ENCODE measurements around the gene MLLT10. TPM values are rescaled to one million over a fixed set of nuclear protein-coding genes. Genes with fewer than 3 reads are reported as not detected.

The MLLT10 gene
- total RNA-seq, 1 donor from 2014 or later, result 46.8 TPM

DNA sequence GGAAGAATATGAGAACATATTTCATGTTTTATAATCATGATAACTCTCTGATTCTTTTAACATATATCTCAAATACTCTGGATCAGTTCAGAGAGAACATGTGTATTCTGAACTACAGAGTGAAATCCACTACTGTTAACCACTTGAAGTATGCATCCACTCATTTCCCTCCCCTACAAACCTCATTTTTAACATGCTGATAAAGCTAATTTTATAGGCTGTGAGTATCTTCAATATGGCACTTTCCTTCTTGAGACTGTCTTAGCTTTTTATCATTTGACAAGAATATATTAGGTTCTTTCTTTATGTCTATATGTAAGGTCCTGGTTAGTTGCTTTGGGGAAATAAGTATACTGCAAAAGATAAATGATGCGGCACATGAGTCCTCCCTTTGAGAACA lies 154.8 kb downstream of the MLLT10 start:
- Mint-ChIP-seq H3K9me3 (no peaks in the 10 kb centered on the region), H3K4me1 (ENCODE audit: unreplicated experiment) (peaks cover 7% of the 10 kb centered on the region), H3K36me3 (peaks cover 28% of the 10 kb centered on the region), H3K27ac (no peak overlapping the region), H3K4me3 (no peak overlapping the region), H3K27me3 (no peaks in the 10 kb centered on the region)
- no peak for DNase-seq (ENCODE audit: extremely low spot score, unreplicated experiment)
- TF ChIP-seq, protein P1, sequence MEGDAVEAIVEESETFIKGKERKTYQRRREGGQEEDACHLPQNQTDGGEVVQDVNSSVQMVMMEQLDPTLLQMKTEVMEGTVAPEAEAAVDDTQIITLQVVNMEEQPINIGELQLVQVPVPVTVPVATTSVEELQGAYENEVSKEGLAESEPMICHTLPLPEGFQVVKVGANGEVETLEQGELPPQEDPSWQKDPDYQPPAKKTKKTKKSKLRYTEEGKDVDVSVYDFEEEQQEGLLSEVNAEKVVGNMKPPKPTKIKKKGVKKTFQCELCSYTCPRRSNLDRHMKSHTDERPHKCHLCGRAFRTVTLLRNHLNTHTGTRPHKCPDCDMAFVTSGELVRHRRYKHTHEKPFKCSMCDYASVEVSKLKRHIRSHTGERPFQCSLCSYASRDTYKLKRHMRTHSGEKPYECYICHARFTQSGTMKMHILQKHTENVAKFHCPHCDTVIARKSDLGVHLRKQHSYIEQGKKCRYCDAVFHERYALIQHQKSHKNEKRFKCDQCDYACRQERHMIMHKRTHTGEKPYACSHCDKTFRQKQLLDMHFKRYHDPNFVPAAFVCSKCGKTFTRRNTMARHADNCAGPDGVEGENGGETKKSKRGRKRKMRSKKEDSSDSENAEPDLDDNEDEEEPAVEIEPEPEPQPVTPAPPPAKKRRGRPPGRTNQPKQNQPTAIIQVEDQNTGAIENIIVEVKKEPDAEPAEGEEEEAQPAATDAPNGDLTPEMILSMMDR (conservative IDR thresholded peaks at IDR 0.05), result no peak

DNA sequence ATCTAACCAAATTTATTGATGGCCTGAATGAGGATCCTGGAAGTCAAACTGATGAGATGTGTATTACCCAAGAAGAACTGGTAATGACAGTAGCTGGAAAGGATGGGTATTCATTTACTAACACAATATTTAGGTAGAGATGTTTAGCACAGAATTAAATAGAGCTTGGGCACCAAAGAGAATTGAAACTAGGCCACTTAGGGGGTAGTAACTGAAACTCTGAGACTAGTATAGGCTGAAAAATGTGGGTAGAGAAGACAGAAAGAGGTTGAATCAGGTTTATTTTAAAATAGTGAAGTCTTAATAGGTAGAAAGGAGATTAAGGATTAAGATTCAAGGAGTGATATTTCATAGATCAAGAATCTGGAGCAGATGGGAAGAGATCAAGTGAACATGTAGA lies 155.8 kb downstream of the MLLT10 start:
- DNase-seq (ENCODE audit: extremely low spot score, unreplicated experiment), result no peak
- Mint-ChIP-seq H3K27me3 (no peaks in the 10 kb centered on the region), H3K4me3 (no peak overlapping the region), H3K27ac (no peak overlapping the region), H3K36me3 (peaks cover 18% of the 10 kb centered on the region), H3K4me1 (ENCODE audit: unreplicated experiment) (peaks cover 7% of the 10 kb centered on the region), H3K9me3 (no peaks in the 10 kb centered on the region)
- TF ChIP-seq, protein P1 (conservative IDR thresholded peaks at IDR 0.05), result no peak

DNA sequence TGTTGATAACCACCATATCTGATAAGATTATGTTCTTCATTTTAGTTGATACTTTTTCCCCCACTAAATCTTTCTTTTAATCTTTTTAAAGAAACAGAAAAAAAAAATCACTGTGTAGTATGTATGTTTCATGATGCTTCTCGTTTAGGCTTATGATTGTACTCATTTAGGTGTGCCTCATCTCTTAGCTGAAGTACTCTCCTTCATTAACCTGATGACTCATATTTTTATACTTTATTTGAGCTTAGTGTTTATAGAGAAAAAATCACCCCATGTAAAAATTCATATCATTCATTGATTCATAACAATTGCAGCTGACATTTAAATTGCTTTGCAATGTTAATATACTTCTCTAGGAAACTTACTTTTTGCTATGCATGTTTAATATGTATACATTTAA lies 158.9 kb downstream of the MLLT10 start:
- peaks cover 7% of the 10 kb centered on the region for H3K4me1 Mint-ChIP-seq (ENCODE audit: unreplicated experiment)
- no peak for DNase-seq (ENCODE audit: extremely low spot score, unreplicated experiment)
- no peaks in the 10 kb centered on the region for H3K27me3 Mint-ChIP-seq
- H3K27ac Mint-ChIP-seq, result no peak overlapping the region
- H3K36me3 Mint-ChIP-seq, result peaks cover 17% of the 10 kb centered on the region
- peaks cover under 1% of the 10 kb centered on the region for H3K9me3 Mint-ChIP-seq
- TF ChIP-seq, protein P1 (conservative IDR thresholded peaks at IDR 0.05), result no peak
- no peak overlapping the region for H3K4me3 Mint-ChIP-seq

DNA sequence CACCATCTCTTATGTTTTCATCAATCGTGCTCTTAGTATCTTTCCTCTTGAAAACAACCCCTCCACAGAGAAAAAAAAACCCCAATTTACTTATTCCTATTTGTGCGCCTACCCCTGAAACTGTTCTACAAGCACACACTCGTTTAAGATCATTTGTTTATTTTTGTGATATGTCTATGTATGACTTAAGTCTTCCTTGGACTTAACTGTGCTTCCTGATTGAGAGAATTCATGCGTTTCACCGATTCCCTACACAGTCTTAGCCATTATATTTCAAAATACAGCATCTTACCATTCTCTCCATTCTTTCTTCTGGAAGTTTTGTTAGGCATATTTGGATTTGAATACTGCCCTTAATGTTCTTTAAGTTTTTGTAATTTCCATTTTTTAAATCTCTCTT lies 159.4 kb downstream of the MLLT10 start:
- TF ChIP-seq, protein P1 (conservative IDR thresholded peaks at IDR 0.05), result no peak
- Mint-ChIP-seq H3K9me3 (peaks cover 5% of the 10 kb centered on the region), H3K36me3 (peaks cover 22% of the 10 kb centered on the region), H3K27me3 (no peaks in the 10 kb centered on the region), H3K4me1 (ENCODE audit: unreplicated experiment) (peaks cover 7% of the 10 kb centered on the region), H3K4me3 (no peak overlapping the region), H3K27ac (no peak overlapping the region)
- DNase-seq (ENCODE audit: extremely low spot score, unreplicated experiment), result no peak

DNA sequence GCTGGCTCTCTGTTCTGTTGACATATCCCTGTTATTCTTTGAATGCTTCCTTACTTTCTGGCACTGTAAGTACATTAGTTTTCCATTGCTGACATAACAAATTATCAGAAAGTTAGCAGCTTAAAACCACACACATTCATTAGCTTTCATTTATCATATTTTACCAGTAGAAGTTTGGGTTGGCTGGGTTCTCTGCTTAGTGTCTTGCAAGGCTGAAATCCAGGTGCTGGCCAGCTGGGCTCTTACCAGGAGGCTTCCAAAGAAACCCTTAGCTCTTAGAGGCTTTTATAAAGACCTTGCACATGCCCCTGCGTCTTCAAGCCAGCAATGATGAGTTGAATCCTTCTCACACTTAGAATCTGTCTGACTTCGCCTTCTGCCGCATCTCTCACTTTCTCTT lies 160.6 kb downstream of the MLLT10 start:
- no peak overlapping the region for H3K27ac Mint-ChIP-seq
- H3K9me3 Mint-ChIP-seq, result peaks cover 10% of the 10 kb centered on the region
- H3K36me3 Mint-ChIP-seq, result peaks cover 28% of the 10 kb centered on the region
- H3K27me3 Mint-ChIP-seq, result no peaks in the 10 kb centered on the region
- H3K4me3 Mint-ChIP-seq, result no peak overlapping the region
- no peak for DNase-seq (ENCODE audit: extremely low spot score, unreplicated experiment)
- TF ChIP-seq, protein P1 (conservative IDR thresholded peaks at IDR 0.05), result no peak
- peaks cover 7% of the 10 kb centered on the region for H3K4me1 Mint-ChIP-seq (ENCODE audit: unreplicated experiment)

DNA sequence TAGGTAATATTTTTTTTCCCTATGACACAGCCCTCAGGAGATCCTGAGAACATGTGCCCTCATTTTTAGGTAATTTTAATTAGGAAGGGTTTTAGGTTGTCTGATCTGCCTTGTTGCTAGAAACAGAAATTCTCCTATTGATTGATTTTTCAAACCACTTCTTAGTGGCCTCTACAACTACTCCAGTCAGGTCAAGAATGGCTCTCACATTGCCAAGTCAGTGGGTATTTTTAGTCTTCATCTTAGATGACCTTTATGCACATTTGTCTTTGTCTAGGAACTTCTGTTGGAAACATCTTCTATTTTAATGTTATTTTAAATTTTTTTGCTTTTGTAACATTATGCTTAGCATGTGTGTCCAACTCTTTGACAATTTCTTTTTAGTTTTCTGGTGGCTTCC lies 162.3 kb downstream of the MLLT10 start:
- peaks cover 7% of the 10 kb centered on the region for H3K4me1 Mint-ChIP-seq (ENCODE audit: unreplicated experiment)
- no peaks in the 10 kb centered on the region for H3K27me3 Mint-ChIP-seq
- H3K27ac Mint-ChIP-seq, result no peak overlapping the region
- H3K36me3 Mint-ChIP-seq, result peaks cover 45% of the 10 kb centered on the region
- H3K9me3 Mint-ChIP-seq, result peaks cover 20% of the 10 kb centered on the region
- TF ChIP-seq, protein P1 (conservative IDR thresholded peaks at IDR 0.05), result no peak
- H3K4me3 Mint-ChIP-seq, result no peak overlapping the region
- no peak for DNase-seq (ENCODE audit: extremely low spot score, unreplicated experiment)
